Astrocyte of the hippocampus (primary cell): ENCODE data around the gene ABRAXAS1.
"Not testable (repeated sequence)": the region's sequence is repeated elsewhere in the genome, so short reads cannot be mapped to it uniquely, and the experiment has no call there.

Source experiments
- DNase-seq: peaks from one replicate; pipeline ENCODE4 v3.0.0; 2011; ENCODE audit warnings: low read depth, low spot score

ABRAXAS1 gene

DNA sequence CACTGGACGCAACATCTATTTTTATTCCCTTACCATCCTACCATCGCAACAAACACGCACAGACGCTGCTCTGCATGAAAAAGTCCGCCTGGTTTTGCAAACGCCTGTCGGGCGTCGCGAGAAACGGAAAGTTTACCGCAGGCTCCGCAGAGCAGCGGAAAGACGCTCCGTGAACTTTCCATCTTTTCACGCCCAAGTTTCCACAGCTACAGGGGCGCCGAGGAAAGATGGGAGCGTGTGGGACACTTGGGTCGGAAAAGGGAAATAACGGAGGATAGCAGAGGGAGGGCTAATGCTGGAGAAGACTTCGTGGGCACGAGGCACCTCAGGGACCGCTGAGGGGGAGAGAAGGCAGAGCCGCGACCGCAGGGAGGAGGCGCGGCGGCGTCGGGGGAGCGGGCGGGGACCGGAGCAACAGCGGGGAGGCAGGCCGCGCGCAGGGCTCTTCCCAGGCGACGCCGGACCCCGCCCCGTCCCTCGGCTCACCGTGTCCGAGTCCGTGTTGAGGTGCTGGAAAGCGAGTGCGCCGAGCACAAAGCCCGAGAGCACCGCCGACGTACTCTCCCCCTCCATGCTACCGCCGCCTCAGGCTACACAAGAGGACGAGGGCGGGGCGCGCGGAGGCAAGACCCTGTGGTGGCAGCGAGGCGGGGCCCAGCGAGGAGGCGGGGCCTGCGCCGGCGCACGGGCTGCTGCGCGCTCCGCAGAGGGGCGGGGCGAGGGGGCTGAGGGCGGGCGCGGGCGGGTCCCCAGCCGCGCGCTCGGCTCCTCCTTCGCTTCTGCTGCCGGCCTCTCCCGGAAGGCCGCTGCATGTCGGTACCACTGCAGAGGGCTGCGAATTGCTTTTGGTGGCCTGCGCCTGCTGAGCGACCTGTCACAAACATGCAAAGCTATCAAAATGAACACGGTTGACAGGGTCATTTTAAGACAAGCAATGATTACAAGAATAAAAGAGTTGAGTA is at the start of gene ABRAXAS1:
TSS of gene ABRAXAS1 (minus strand) at position 601 of the 962 bp plus-strand sequence. CDS start at position 573, 28 bp downstream.
- DNase-seq, result peak; percentile 99

- DNase-seq, result no peak
Observed at GRCh38 chr4:83527671-83528070, 42.8 kb upstream of the ABRAXAS1 start.

GRCh38 chr4:83522239-83522638 is 37.3 kb upstream of the ABRAXAS1 start:
- DNase-seq, result no peak

GRCh38 chr4:83516042-83516772 is 31.3 kb upstream of the ABRAXAS1 start:
- DNase-seq, result peak; percentile 67

- no peak for DNase-seq
Observed at GRCh38 chr4:83510442-83510841, 25.5 kb upstream of the ABRAXAS1 start.

DNA sequence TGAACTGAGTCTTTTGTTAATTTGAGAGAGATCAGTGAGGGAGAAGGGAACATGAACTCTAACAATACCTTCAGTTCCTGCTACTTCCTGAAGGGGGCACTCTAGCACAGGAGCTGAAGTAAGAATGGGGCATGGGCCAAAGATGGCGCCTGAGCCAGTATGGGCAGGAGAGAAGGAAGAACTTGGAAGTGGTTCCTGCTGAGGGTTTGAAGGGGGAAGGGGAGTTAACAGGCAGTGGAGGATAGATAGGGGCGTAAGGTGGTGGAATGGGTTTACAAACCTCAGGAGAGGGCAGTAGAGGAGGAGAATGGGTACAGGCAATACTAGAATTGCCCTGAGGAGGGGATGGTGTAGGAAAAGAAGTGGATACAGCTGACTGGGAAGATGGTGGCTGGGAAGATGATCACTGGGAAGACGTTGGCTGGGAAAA is 24.3 kb upstream of the ABRAXAS1 start:
- peak; percentile 56 for DNase-seq

GRCh38 chr4:83504996-83505395 is 20.1 kb upstream of the ABRAXAS1 start:
- DNase-seq, result no peak

DNA sequence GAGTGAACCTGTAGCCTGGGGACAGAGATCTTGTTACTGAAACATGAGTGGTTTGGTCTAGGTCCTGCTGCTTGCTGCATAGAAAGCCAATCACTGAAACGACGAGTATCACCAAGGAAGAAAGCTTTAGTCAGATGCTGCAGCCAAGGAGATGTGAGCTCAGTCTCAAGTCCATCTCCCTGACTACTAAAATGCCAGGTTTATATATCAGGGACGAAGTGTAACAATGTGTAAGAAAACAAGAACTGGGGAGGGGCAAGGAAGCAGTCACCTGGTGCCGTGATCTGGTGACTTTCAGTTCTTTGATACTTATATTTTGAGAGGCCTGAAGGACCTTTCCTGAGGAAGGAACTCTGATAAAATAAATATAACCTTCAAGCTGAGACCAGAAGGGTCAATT is 19.6 kb upstream of the ABRAXAS1 start:
- DNase-seq, result no peak

DNA sequence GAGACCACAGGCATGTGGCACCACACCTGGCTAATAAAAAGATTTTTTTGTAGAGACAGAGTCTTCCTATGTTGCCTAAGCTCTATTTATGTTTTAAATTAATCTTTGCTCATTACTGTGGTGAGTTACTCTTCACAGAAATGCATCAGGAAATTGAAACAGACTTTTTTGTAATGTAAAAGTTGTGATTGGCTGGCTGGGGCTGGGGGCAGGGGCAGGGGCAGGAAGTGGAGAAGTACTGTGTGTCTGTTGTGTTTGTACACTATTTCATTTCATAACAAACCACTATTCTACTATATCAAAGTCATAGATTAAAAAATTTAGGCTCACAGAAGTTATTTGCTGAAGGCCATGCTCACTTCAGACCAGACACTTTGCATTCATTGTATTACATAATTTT is 19.1 kb upstream of the ABRAXAS1 start:
- no peak for DNase-seq

- DNase-seq, result not testable (repeated sequence)
Observed at GRCh38 chr4:83501671-83502070, 16.8 kb upstream of the ABRAXAS1 start.

DNA sequence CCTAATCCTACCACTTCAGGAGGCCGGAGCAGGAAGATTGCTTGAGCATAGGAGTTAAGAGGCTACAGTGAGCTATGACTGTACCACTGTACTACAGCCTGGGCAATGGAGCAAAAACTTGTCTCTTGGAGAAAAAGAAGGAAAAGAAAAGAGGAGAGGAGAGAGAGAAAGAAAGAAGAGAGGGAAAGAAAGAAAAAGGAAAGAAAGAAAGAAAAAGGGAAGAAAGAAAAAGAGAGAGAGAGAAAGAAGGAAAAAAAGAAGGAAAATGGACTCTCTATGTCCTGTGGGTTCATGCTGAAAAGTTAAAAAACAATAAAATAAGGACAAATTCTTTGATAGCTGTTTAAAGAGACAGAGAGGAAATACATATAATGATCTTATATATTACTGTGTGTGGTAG is 13.3 kb upstream of the ABRAXAS1 start:
- no peak for DNase-seq

GRCh38 chr4:83496085-83496917 is 11.4 kb upstream of the ABRAXAS1 start:
- not testable (repeated sequence) for DNase-seq

GRCh38 chr4:83490876-83491450 is 6.1 kb upstream of the ABRAXAS1 start:
- peak; percentile 47 for DNase-seq

DNA sequence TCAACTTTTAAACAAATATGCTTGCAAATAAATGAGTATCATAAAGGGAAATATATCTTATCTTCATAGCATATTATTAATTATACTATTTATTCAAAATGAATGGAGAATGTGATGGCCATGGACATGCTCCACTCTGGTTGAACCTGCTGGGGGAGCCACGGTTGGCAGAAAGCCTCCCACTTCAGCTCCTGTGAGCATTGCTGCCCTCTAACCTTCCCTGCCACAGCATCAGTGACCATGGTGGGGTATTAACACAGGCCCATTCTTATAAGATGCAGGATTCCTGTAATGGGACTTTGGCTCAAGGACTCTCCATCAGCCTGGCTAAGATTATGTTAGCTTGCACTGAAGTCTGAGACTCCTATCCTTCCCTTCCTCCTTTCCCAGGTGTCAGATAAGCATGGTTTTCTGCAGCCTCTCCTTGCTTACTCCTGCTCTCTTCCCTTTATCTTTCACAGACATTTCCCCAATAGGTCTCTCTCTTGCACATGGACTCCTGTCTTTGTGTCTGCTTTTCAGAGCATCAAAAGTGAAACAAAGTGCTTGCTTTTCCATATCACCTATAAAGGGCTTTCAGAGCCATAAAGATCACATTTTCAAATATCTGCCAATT is 4.9 kb upstream of the ABRAXAS1 start:
- DNase-seq, result no peak

DNA sequence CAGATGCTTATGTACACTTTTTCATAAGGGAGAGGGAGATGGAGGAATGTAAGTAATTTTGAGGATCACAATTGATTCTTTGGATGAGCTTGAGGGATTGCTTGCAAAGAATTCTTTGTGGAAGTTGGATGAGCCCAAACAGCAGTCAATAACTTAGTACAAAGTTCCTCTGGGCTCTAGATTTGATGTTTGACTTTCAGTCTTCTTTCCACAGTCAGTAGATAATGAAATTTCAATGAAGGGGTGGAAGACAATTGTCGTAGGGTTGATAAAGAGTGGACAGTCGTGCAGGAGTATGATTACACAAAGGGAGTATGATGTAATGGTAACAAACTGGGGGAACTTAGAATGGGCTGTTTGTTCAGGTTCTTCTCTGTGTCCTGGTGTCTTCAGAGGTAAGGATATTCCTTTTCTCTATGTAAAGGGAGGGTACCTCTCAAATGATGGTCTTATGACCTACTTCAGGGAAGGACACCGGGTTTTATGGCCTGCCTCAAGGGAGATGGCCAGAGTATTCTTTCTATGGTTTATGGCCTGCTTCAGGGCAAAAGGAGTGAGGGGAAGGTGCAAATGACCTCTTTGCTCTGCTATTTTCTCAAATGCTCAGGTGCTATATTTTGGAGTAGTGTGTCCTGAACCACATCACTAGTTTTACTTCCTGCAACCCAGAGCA is 1.7 kb upstream of the ABRAXAS1 start:
- no peak for DNase-seq

GRCh38 chr4:83473966-83474365 is 10.9 kb downstream of the ABRAXAS1 start:
- no peak for DNase-seq

GRCh38 chr4:83473423-83473822 is 11.5 kb downstream of the ABRAXAS1 start:
- no peak for DNase-seq

DNA sequence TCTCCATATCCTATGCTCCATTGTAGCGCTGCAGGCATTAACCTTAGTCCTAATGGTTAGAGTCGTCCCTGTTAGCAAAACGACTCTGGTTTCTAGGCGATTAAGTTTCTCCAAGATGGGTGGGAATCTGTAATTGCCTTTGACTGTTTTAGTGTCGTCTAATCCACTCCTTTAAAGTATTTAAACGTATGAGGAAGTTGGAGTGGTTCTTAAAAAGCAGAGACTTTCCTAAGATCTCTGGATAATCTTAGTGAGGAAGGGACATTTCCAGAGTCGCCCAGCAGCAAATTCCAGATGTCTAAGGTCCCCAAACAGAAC is 28.8 kb downstream of the ABRAXAS1 start:
- DNase-seq, result no peak

DNA sequence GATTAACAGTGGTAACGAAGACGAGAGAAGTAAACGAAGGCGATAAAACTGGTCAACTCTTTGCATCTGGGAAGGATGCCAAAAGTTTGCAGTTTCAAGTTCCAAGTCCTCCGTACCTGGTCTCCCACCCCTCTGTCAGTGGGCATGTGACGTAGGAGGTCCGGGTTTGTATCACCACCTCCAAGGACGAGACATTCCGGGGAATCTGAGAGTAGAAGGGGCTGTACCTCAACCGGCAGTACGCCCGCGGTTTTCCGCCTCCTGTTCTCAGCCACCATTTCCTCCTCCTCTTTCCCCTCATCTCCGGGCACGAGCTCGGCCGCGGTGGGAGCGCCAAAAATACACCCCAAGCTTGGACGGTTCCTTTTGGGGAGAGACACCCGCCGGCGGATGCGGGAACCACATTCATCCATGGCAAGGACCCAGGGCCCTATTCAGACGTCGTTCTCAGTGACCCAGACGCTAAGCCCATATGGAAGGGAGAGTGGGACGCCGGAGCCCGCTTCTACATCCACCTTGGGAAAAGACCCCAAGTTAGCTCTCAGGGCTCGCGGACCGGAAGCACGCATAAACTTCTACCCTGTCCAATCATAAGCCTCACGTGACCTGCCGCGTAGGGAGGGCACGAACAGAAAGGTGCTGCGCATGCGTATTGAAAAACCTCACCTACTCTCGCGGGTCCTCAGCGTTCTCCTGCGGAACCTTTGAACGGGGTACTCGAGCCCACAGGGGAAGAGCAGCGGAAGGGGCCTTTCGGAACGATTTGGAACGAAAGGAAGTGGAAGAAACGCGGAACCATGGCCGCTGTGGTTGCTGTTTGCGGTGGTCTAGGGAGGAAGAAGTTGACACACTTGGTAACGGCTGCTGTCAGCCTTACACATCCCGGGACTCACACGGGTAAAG is 29.4 kb downstream of the ABRAXAS1 start, which contains the start of the genes HELQ and MRPS18C:
TSS of gene HELQ (minus strand) at position 543 of the 903 bp plus-strand sequence. CDS start at position 413, 130 bp downstream.
TSS of gene MRPS18C (plus strand) at position 778 of the 903 bp plus-strand sequence. CDS start at position 798, 20 bp downstream.
- peak; percentile 99 for DNase-seq
